Activated CD4-positive, alpha-beta T cell treated with anti-CD3 and anti-CD28 coated beads, Interleukin-2, amount 10 ng/mL, durations not matched to agents 24 days and 14 days (primary cell): ENCODE measurements around the gene RAET1L. TPM values are rescaled to one million over a fixed set of nuclear protein-coding genes. Genes with fewer than 3 reads are reported as not detected.
"Not testable (repeated sequence)": the region's sequence is repeated elsewhere in the genome, so short reads cannot be mapped to it uniquely, and the experiment has no call there.

Experiments used
- DNase-seq: peaks from one replicate; pipeline ENCODE4 v3.0.0; 2022
- H3K27ac Mint-ChIP-seq: one replicate; pipeline ENCODE4 v1.8.0; 2022; ENCODE audit warnings: mild to moderate bottlenecking, mixed read lengths
- H3K27me3 Mint-ChIP-seq: one replicate; pipeline ENCODE4 v1.8.0; 2022; ENCODE audit warnings: mixed read lengths
- H3K36me3 Mint-ChIP-seq: one replicate; pipeline ENCODE4 v1.8.0; 2022; ENCODE audit warnings: low read depth, mild to moderate bottlenecking, mixed read lengths
- H3K4me1 Mint-ChIP-seq: one replicate; pipeline ENCODE4 v1.8.0; 2021; ENCODE audit warnings: mixed read lengths
- H3K4me3 Mint-ChIP-seq: one replicate; pipeline ENCODE4 v1.8.0; 2022; ENCODE audit warnings: mild to moderate bottlenecking, moderate library complexity, mixed read lengths
- H3K9me3 Mint-ChIP-seq: one replicate; pipeline ENCODE4 v1.8.0; 2021; ENCODE audit warnings: mixed read lengths
- intact Hi-C: fragments of 100-400 bp; cut with micrococcal nuclease; formaldehyde crosslinking; loops from one replicate; pipeline ENCODE4 v1.15.1; 2023
- total RNA-seq: library from RNA; stranded (reverse); gene quantifications from 2 replicates; pipeline ENCODE4 v1.2.3, GENCODE V29; 2022

Gene RAET1L
- total RNA-seq, 1 donor from 2014 or later, result not detected

GRCh38 chr6:150016324-150017185 lies 8.8 kb downstream of the RAET1L start:
- intact Hi-C loops, result loop anchor here (1.0 kb wide), 2 partner anchors 82 to 182 kb away; no protein-coding TSS in a partner anchor
- no peaks in the 10 kb centered on the region for H3K9me3 Mint-ChIP-seq
- H3K4me1 Mint-ChIP-seq, result peaks cover 16% of the 10 kb centered on the region
- no peak overlapping the region for H3K4me3 Mint-ChIP-seq
- H3K27me3 Mint-ChIP-seq, result peaks cover 75% of the 10 kb centered on the region
- H3K27ac Mint-ChIP-seq, result no peak overlapping the region
- no peaks in the 10 kb centered on the region for H3K36me3 Mint-ChIP-seq
- DNase-seq, result peak; percentile 89

- H3K4me3 Mint-ChIP-seq, H3K9me3 Mint-ChIP-seq, H3K27ac Mint-ChIP-seq, H3K36me3 Mint-ChIP-seq, intact Hi-C loops: not testable (repeated sequence)
- H3K4me1 Mint-ChIP-seq, result peaks cover 16% of the 10 kb centered on the region
- DNase-seq, result peak; percentile 66
- H3K27me3 Mint-ChIP-seq, result peaks cover 75% of the 10 kb centered on the region
These were observed 9.9 kb downstream of the RAET1L start for GRCh38 chr6:150015281-150016001.

- H3K27ac Mint-ChIP-seq, H3K36me3 Mint-ChIP-seq, H3K4me3 Mint-ChIP-seq, H3K9me3 Mint-ChIP-seq, DNase-seq, intact Hi-C loops: not testable (repeated sequence)
- Mint-ChIP-seq H3K4me1 (peaks cover 16% of the 10 kb centered on the region), H3K27me3 (peaks cover 79% of the 10 kb centered on the region)
These were observed 10.6 kb downstream of the RAET1L start for GRCh38 chr6:150014623-150015280.

- H3K9me3 Mint-ChIP-seq, H3K27ac Mint-ChIP-seq, H3K36me3 Mint-ChIP-seq, DNase-seq, intact Hi-C loops: not testable (repeated sequence)
- H3K27me3 Mint-ChIP-seq, result peaks cover 77% of the 10 kb centered on the region
- H3K4me3 Mint-ChIP-seq, result peak overlapping the region; percentile 32
- H3K4me1 Mint-ChIP-seq, result peaks cover 16% of the 10 kb centered on the region
These were observed 11.3 kb downstream of the RAET1L start for GRCh38 chr6:150013785-150014622.

- H3K36me3 Mint-ChIP-seq, H3K4me3 Mint-ChIP-seq, DNase-seq, intact Hi-C loops, H3K9me3 Mint-ChIP-seq, H3K27ac Mint-ChIP-seq: not testable (repeated sequence)
- H3K27me3 Mint-ChIP-seq, result peaks cover 77% of the 10 kb centered on the region
- peaks cover 22% of the 10 kb centered on the region for H3K4me1 Mint-ChIP-seq
These were observed 12.2 kb downstream of the RAET1L start for GRCh38 chr6:150012846-150013784.

GRCh38 chr6:150008588-150008987 lies 16.7 kb downstream of the RAET1L start:
- Mint-ChIP-seq H3K4me1 (peaks cover 34% of the 10 kb centered on the region), H3K4me3 (peak overlapping the region; percentile 34), H3K36me3 (no peaks in the 10 kb centered on the region), H3K27ac (no peak overlapping the region), H3K9me3 (no peaks in the 10 kb centered on the region), H3K27me3 (peaks cover 45% of the 10 kb centered on the region)
- intact Hi-C loops, result loop anchor here (10.0 kb wide), 3 partner anchors 264 to 464 kb away; partner anchors contain the start of genes LATS1, NUP43, PCMT1 and PPIL4
- no peak for DNase-seq

GRCh38 chr6:150006961-150007464 lies 18.3 kb downstream of the RAET1L start:
- H3K4me3 Mint-ChIP-seq, result no peak overlapping the region
- peak overlapping the region; percentile 1 for H3K27ac Mint-ChIP-seq
- peak; percentile 80 for DNase-seq
- intact Hi-C loops, result loop anchor here (10.0 kb wide), 3 partner anchors 262 to 462 kb away; partner anchors contain the start of genes LATS1, NUP43, PCMT1 and PPIL4
- peaks cover 4% of the 10 kb centered on the region for H3K9me3 Mint-ChIP-seq
- H3K27me3 Mint-ChIP-seq, result peaks cover 32% of the 10 kb centered on the region
- H3K36me3 Mint-ChIP-seq, result peaks cover 4% of the 10 kb centered on the region
- H3K4me1 Mint-ChIP-seq, result peaks cover 37% of the 10 kb centered on the region

- intact Hi-C loops, result loop anchor here (10.0 kb wide), 3 partner anchors 261 to 461 kb away; partner anchors contain the start of genes LATS1, NUP43, PCMT1 and PPIL4
- H3K9me3 Mint-ChIP-seq, result peaks cover 4% of the 10 kb centered on the region
- peaks cover 28% of the 10 kb centered on the region for H3K27me3 Mint-ChIP-seq
- DNase-seq, result no peak
- H3K27ac Mint-ChIP-seq, result peak overlapping the region; percentile 46
- H3K4me1 Mint-ChIP-seq, result peaks cover 47% of the 10 kb centered on the region
- H3K4me3 Mint-ChIP-seq, result peak overlapping the region; percentile 90
- H3K36me3 Mint-ChIP-seq, result peaks cover 8% of the 10 kb centered on the region
These were observed 19.3 kb downstream of the RAET1L start for GRCh38 chr6:150005761-150006651.

GRCh38 chr6:150004783-150005717 lies 20.3 kb downstream of the RAET1L start:
- Mint-ChIP-seq H3K4me1 (peaks cover 56% of the 10 kb centered on the region), H3K36me3 (peaks cover 8% of the 10 kb centered on the region), H3K27ac (peak overlapping the region; percentile 88), H3K4me3 (peak overlapping the region; percentile 90), H3K27me3 (peaks cover 22% of the 10 kb centered on the region), H3K9me3 (peaks cover 4% of the 10 kb centered on the region)
- intact Hi-C loops, result loop anchor here (5.0 to 10.0 kb wide), 4 partner anchors 260 to 862 kb away; partner anchors contain the start of genes LATS1, MTHFD1L, NUP43 and PCMT1
- DNase-seq, result peak; percentile 99

GRCh38 chr6:150004101-150004782 lies 21.1 kb downstream of the RAET1L start:
- peak overlapping the region; percentile 90 for H3K4me3 Mint-ChIP-seq
- H3K4me1 Mint-ChIP-seq, result peaks cover 56% of the 10 kb centered on the region
- peaks cover 4% of the 10 kb centered on the region for H3K9me3 Mint-ChIP-seq
- peak overlapping the region; percentile 88 for H3K27ac Mint-ChIP-seq
- peaks cover 11% of the 10 kb centered on the region for H3K36me3 Mint-ChIP-seq
- H3K27me3 Mint-ChIP-seq, result peaks cover 24% of the 10 kb centered on the region
- DNase-seq, result peak; percentile 88
- intact Hi-C loops, result loop anchor here (5.0 to 10.0 kb wide), 4 partner anchors 259 to 863 kb away; partner anchors contain the start of genes LATS1, MTHFD1L, NUP43 and PCMT1
